NCI-H2227 treated with DMSO at 0.1 percent for 48 hours (cell line): ENCODE measurements around the gene ENDOU.

Experiments
- DNase-seq: peaks from one replicate; lab custom pipeline; 2025; lab: John Stamatoyannopoulos, UW

Gene ENDOU

GRCh38 chr12:47757364-47757839 lies 32.1 kb upstream of the ENDOU start:
- DNase-seq = no peak

- DNase-seq = no peak
Measured at GRCh38 chr12:47755655-47756562, 30.6 kb upstream of the ENDOU start.

- no peak for DNase-seq
Measured at GRCh38 chr12:47754881-47755280, 29.6 kb upstream of the ENDOU start.

GRCh38 chr12:47754126-47754525 lies 28.8 kb upstream of the ENDOU start:
- no peak for DNase-seq

GRCh38 chr12:47753021-47754001 lies 28.0 kb upstream of the ENDOU start:
- no peak for DNase-seq

- DNase-seq = no peak
Measured at GRCh38 chr12:47752552-47752951, 27.3 kb upstream of the ENDOU start.

GRCh38 chr12:47752121-47752520 lies 26.8 kb upstream of the ENDOU start:
- no peak for DNase-seq

GRCh38 chr12:47751561-47751960 lies 26.3 kb upstream of the ENDOU start:
- DNase-seq = no peak

- DNase-seq = no peak
Measured at GRCh38 chr12:47750916-47751470, 25.7 kb upstream of the ENDOU start.

GRCh38 chr12:47750229-47750798 lies 25.0 kb upstream of the ENDOU start:
- DNase-seq = no peak

GRCh38 chr12:47748899-47749298 lies 23.6 kb upstream of the ENDOU start:
- no peak for DNase-seq

- DNase-seq = no peak
Measured at GRCh38 chr12:47748507-47748828, 23.2 kb upstream of the ENDOU start.

GRCh38 chr12:47747596-47748506 lies 22.6 kb upstream of the ENDOU start:
- DNase-seq = no peak

- no peak for DNase-seq
Measured at GRCh38 chr12:47747126-47747525, 21.8 kb upstream of the ENDOU start.

GRCh38 chr12:47746523-47746922 lies 21.2 kb upstream of the ENDOU start:
- DNase-seq = no peak

- no peak for DNase-seq
Measured at GRCh38 chr12:47746073-47746472, 20.8 kb upstream of the ENDOU start.

GRCh38 chr12:47745485-47746041 lies 20.3 kb upstream of the ENDOU start:
- DNase-seq = no peak

GRCh38 chr12:47744778-47745436 lies 19.6 kb upstream of the ENDOU start:
- DNase-seq = no peak

GRCh38 chr12:47744005-47744651 lies 18.8 kb upstream of the ENDOU start:
- DNase-seq = no peak
